ENCODE data around the gene SND1.

GRCh38 chr7:127776776-127777386 lies 124.9 kb downstream of the SND1 start:
- TF ChIP-seq FOXA1 (IDR thresholded peaks at IDR 0.05) (no peak), GABPA (IDR thresholded peaks at IDR 0.05 in 1 of 2, conservative IDR thresholded peaks at IDR 0.05 in 1 of 2) (no peak), CTCF (IDR thresholded peaks at IDR 0.05; ENCODE audit: low read depth, low read length, missing input control) (no peak), REST (IDR thresholded peaks at IDR 0.05) (no peak), YY1 (IDR thresholded peaks at IDR 0.05) (no peak), MAX (IDR thresholded peaks at IDR 0.05) (no peak), RXRA (IDR thresholded peaks at IDR 0.05) (no peak), ATF3 (IDR thresholded peaks at IDR 0.05) (no peak), HNF4G (IDR thresholded peaks at IDR 0.05) (no peak), JUND (IDR thresholded peaks at IDR 0.05) (no peak), ZBTB33 (IDR thresholded peaks at IDR 0.05) (no peak)

Measured in liver (tissue), 3 donors.